GM19351 (cell line): ENCODE measurements around the gene ELF2.
"Not testable (repeated sequence)": the region's sequence is repeated elsewhere in the genome, so short reads cannot be mapped to it uniquely, and the experiment has no call there.

Source experiments
- ATAC-seq: cut with Tn5 transposase; IDR thresholded peaks from one replicate; pipeline ENCODE4 v1.9.1; 2021; ENCODE audit warnings: mild to moderate bottlenecking, moderate library complexity; ENCODE audit not compliant: unreplicated experiment

ELF2 gene

DNA sequence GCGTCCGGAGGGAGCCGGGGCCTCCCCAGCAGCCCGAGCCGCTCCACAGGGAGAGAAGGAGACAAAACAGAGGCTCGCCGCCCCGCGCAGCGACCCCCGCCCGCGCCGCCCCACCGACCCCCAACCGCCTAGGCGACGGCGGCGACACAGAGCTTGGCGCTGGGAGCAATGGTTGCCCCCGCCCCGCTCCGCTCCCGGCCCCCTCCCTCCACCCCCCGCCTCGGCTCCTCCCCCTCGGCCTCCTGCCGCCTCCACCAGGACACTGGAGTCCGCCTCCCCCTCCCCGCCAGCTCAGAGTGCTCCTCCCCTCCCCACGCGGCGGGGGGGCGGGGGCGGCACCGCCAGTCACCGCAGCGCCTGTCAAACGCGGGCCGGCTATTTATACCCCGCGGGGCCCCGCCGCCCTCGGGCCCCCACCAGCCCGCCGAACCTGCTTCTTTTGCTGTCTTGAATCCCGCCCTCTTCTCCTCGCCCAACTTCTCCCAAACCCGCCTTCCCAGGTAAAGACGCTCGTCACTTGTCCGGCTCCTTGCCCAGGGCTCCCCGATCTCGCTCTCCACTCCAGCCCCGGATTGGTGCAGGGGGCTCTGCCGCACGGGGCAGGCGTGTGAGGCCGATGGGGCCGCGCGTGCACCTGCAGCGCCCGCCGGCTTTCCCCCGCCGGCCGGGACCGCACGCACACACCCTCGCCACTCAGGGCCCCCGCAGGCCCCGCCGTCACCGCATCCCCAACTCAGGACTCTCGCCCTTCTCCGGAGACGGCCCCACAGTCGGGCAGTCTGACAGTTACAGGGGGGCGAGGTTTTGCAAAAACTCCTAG lies at the start of gene ELF2:
TSS of gene ELF2 (minus strand) at position 170 of the 820 bp plus-strand sequence. CDS start 39,517 bp downstream, outside the sequence.
- ATAC-seq: peak; percentile 39

DNA sequence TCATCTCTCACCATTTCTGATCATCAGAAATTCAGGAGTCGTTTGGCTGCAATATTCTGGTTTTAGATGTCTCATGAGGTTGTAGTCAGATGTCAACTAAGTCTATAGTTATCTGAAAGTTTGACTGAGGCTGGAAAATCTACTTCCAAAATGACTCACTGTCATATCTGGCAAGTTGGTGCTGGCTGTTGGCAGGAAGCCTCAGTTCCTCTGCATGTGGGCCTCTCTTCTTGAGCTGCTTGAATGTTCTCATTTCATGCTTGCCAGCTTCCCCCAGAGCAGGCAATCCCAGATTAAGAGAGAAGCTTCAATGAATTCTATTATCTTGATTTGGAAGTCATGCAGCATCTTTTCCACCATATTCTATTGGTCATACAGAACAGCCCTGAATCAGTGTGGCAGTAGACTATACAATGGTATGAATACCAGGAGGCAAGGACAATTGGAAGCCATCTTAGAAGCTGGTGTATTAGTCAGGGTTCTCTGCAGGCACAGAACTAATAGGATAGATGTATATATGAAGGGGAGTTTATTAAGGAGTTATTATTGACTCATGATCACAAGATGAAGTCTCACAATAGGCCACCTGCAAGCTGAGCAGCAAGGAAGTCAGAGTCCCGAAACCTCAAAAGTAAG lies 46.8 kb upstream of the ELF2 start:
- ATAC-seq: peak; percentile 68

DNA sequence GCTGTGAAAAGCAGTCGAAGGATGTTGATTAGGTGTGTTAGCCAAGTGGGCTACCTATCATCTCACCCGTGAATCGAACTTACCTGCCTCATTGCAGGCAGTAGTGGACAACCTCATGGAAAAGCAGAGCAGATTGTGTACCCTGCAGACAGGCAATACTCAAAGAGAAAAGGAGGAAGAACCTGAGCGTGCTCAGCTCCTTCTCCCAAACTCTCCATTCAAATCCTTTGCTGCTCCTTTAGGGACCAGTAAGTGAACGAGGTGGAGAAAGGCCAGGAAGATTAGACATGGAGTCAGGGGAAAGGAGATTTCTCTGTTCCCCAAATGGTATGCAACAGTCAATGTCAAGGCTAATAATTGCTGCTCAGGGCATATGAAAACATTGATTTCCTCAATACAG lies 45.2 kb upstream of the ELF2 start:
- no peak for ATAC-seq

DNA sequence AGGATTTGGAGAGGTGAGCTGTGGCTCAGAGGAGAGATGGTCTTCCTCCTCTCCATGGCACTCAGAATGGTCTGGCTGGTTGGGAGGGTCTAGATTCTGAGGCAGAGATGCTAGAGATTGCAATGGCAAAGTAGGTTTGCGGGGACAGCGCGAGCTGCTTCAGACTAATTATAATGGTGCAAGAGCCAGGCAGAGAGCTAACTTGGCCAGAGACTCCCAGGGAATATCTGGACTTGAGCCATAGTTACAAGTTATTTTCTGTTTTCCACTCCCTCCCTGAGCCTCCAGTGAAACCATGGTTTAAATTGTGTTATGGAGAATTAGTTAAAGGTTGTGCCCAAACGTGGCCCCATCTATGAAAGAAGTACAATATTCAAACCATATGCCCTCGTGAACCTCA lies 44.7 kb upstream of the ELF2 start:
- ATAC-seq: no peak

DNA sequence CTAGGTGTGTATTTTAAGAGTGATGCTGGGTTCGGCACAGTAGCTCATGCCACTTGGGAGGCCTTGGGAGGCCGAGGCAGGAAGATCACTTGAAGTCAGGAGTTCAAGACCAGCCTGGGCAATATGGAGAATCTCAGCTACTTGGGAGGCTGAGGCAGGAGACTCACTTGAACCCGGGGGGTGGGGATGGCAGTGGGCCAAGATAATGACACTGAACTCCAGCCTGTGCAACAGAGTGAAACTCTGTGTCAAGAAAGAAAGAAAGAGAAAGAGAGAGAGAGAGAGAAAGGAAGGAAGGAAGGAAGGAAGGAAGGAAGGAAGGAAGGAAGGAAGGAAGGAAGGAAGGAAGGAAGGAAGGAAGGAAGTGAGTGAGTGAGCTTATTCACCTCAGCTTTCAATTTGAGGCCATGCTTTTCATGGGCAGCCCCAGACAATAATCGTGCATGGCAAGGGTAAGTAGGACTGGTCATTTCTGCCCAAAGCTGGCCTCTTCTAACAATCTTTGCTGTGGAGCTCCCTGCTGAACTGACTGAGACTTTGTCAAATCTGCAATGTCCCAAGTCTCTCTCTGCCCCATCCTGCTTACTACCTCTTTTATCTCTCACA lies 42.5 kb upstream of the ELF2 start:
- no peak for ATAC-seq

DNA sequence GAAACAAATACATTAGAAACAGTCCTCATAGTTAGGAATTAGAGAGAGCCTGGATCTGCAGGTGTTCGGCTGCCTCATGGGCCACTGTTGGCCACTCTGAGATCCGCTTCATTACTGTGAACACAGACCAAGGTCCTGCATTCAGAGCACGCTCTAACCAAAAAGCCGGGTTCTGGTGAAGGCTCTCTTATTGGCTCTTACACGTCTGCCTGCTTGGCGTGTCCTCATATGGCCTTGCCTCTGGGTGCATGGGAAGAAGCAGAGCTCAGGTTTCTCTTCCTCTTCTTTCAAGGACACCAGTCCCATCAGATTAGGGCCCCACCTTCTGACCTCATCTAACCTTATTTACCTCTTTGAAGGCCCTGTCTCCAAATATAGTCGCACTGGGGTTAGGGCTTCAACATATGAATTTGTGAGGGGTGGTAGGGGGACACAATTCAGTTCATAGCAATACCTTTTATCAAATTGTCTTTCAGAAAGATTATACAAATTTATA lies 37.1 kb upstream of the ELF2 start:
- ATAC-seq: peak; percentile 99

DNA sequence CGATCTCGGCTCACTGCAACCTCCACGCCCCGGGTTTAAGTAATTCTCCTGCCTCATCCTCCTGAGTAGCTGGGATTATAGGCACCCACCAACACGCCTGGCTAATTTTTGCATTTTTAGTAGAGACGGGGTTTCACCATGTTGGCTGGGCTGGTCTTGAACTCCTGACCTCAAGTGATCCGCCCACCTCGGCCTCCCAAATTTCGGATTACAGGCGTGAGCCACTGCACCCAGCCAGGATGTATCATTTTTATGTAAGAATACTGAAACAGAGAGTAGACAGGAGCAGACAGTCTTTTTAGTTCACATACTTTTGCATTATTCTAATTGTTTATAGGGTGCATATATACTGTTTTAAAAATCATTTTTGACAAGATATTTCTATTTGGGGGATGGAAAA lies 36.6 kb upstream of the ELF2 start:
- not testable (repeated sequence) for ATAC-seq

DNA sequence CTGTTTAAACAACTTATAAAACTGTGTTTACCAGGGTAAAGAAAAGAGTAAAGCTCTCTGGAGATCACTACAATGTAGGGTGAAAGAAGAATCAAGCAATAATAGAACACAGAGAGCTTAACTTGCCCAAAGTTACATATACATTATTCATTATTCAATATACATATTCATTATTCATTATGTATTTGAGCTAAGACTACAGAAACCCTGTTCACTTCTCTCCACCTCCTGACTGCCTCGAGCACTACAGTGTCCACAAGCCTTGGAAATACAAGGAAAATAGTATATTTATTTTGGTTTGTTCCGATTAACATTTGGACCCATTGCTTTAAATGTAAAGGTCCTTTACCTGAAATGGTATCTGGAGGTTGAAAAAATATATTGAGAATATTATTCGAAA lies 35.9 kb upstream of the ELF2 start:
- ATAC-seq: no peak

DNA sequence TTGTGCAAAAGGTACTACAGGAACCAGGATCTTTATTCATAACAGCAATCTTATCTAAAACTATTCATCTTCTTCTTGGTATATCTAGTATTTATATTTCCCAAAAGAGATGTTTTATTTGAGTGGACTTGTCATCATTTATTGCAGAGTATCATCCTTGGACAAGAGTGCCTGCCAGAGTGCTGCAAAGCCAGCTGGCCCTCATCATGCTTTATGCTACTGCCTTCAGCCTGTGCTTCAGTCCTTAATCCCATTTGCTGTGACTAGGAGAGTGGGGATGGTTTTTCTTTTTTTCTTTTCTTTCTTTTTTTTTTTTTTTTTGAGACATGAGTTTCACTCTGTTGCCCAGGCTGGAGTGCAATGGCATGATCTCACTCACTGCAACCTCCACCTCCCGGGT lies 33.5 kb upstream of the ELF2 start:
- ATAC-seq: no peak

DNA sequence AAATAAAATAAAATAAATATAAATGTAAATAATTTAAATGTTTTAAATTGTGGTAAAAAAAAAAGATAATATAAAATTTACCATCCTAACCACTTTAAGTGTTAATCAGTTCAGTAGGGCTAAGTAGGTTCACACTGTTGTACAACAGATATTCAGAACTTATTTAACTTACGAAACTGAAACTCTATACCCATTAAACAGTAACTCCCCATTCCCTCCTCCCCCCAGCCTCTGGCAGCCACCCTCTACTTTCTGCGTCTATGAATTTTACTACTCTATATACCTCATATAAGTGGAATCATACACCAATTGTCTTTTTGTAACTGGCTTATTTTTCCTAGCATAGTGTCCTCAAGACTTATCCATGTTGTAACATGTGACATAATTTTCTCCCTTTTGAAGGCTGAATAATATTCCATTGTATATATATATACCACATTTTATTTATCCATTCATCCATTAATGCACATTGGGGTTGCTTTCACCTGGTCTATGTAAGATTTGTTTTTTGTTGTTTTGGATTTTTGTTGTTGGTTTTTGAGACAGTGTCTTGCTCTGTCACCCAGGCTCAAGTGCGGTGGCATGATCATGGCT lies 32.5 kb upstream of the ELF2 start:
- no peak for ATAC-seq

DNA sequence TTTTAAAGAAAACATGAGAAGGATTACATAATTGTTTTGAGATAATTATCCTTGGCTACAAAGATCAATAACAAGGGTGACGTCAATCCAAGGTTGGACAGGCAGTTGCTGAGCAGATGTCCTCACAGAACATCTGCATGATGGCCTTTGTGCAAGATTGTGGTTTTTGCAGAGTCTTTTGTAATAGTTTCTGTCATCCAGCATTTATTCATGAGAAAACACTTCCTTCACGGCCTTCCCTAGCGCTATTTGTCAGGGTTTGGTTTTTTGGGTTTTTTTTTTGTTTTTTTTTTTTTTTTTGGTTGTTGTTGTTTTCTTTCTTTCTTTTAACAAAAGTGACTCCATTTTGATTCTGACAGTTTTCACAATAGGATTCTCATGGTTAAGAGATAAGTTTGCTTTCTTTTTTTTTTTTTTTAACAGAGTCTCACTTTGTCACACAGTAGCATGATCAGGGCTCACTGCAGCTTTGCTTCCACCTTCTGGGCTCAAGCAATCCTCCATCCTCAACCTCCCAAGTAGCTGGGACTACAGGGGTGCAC lies 31.5 kb upstream of the ELF2 start:
- no peak for ATAC-seq

DNA sequence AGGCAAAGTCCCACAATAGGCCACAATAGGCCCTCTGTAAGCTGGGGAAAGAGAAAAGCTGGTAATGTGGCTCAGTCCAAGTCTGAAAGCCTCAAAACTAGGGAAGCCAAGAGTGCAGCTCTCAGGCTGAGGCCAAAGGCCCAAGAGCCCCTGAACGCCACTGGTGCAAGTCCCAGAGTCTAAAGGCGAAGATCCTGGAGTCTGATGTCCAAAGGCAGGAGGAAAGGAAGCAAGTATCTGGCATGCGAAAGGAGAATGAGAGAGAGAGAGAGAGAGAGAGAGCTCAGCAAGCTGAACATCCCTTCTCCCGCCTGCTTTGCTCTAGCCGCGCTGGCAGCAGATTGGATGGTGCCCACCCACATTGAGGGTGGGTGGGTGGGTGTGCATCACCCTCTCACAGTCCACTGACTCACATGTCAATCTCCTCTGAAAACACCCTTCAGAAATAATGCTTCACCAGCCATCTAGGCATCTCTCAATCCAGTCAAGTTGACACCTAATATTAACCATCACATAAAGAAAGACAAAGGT lies 30.9 kb upstream of the ELF2 start:
- no peak for ATAC-seq

DNA sequence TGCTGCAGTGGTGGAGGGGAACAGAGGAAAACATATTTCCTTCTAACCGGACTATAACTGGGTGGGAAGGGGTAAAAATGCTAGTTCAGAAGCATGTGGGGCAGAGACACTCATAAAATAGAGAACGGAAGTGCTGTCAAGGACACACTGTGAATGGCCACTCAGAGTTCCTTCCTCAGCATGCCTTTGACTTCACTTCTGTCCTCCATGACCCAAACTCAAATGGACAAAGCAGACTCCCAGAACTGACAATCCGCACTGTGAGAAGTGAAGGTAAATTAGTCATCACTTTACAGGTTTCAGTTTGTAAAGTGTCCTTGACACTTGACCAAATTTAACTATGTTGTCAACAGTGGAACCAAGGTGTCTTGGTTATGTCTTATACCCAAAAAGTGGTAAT lies 30.2 kb upstream of the ELF2 start:
- ATAC-seq: no peak

DNA sequence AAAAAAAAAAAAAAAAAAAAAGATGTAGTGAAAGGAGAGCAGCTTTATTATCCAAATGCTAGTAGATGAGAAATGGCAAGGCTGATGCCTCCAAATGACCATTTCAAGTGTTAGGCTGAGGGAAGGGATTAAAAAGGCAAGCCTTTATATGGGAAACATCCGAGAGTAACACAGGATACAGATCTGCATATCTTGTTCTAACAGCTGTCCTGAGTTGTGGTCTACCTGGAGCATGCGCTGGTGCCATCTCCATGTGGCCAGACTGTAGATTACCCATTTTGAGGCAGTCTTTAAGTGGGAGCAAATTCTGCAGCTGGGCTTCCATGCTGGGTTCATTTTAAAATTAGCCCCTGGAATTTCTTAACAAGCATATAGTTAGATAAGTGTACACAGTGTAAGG lies 26.0 kb upstream of the ELF2 start:
- ATAC-seq: no peak

DNA sequence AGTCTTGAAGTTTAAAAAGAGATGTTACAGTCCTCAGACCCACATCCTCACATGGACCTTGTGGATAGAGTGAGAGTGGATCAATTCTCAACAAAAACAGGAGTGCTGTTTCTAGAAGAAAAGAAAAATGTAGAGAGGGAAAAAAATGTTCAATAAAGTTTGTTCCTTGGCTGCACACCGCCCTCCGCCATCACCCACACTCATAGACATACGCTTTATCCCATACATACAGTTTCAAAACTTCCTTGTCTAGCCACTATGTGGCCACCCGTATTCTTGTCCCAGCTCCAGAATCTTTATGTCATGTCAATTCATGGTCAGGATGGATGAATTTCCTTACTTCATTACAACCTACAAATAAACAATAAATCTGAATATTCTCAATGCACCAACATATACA lies 23.5 kb upstream of the ELF2 start:
- no peak for ATAC-seq

DNA sequence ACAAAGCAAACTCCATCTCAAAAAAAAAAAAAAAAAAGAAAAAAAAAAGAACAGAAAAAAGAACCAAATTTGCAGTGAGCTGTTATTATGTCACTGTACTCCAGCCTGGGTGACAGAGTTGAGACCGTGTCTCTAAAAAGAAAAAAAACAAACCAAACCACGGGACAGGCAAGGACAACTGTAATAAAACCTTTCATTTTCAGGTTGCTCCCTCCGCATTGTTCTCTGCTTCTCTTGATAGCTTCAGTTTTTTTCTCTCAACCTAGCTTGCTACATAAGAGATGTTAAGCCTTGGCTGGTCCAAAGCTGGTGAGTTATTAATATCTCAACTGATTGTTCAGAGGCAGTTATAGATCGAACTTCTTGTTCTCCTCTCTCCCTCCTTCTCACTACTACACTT lies 23.1 kb upstream of the ELF2 start:
- ATAC-seq: no peak

DNA sequence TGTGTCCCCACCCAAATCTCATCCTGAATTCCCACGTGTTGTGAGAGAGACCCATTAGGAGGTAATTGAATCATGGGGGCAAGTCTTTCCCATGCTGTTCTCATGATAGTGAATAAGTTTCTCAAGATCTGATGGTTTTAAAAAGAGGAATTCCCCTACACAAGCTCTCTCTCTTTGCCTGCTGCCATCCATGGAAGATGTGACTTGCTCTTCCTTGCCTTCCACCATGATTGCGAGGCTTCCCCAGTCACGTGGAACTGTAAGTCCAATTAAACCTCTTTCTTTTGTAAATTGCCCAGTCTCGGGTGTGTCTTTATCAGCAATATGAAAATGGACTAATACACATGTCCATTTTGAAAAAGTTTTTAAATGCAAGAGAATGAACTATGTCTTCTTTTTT lies 20.2 kb upstream of the ELF2 start:
- not testable (repeated sequence) for ATAC-seq

DNA sequence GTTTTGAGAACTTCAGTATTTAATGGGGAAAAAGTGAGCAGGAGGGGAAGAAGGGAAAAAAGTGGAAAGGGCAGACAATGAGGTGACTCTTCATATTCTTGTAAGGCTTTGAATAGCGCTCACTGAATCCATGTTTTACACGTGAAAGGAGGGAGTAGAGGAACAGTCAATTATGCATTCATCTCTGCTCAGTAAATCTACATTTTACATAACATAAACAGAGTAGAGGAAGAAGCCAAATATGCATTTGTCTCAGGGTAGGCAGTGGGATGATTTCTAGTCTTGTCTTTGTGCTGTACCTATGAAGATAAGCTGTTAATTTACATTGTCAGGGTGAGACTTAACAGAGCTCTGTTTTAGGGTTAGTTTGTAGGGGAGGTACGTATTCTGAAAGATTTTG lies 19.4 kb upstream of the ELF2 start:
- no peak for ATAC-seq

DNA sequence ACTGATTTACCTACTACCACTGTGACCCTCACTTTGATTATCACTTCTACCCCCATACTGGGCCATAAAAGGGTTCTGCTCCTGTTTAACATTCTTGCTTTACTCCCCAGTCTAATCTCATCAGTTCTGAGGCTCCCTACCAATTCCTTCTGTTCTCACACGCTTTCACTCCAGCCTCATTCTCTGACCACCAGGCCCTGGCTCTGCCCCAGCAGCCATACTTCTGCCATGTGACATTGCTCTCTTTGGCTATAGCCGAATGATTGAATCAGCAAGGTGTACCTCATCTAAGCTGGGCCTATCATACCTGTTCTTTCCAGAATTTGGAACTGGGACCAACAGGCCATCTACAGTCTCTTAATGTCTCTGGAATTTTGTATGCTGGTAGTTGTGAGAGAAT lies 14.4 kb upstream of the ELF2 start:
- ATAC-seq: no peak

DNA sequence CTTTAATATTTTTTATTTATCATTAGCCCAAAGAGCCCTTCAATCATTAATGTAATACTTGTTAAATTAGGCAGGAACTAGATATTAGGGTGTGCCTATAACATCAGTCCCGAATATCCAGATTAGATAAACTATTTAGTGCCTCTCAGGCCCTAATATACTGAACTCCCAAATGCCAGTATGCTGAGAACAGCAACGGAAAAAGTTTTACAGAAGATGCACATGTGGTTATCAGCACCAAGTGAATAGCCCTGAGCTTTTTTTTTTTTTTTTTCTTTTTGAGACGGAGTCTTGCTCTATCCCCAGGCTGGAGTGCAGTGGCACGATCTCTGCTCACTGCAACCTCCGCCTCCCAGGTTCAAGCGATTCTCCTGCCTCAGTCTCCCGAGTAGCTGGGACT lies 13.0 kb upstream of the ELF2 start:
- no peak for ATAC-seq

DNA sequence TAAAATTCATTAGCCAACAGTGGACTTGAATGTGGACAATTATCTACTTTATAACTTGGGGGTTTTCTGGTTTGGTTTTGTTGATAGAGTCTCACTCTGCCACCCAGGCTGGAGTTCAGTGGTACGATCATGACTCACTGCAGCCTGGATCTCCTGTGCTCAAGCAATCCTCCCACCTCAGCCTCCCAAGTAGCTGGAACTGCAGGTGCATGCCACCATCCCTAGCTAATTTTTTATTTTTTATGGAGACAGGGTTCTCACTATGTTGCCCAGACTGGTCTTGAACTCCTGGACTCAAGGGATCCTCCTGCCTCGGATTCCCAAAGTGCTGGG lies 12.4 kb upstream of the ELF2 start:
- ATAC-seq: no peak
